Spleen (tissue), 11 donors: ENCODE results near the gene PAX3. TPM values are rescaled to one million over a fixed set of nuclear protein-coding genes. Genes with fewer than 3 reads are reported as not detected.

Experiments used
- DNase-seq: peaks from one replicate; pipeline ENCODE4 v3.0.0-alpha.2; 2020
- H3K27ac ChIP-seq, 8 donors: fragments of 200-600 bp; sonication (generic) in 7 of 8; 1 replicate in 4 of 8; 2 replicates in 4 of 8; pipeline versions ENCODE4 v1.5.0 to v1.8.0; 2016 to 2021; ENCODE audit warnings: inconsistent platforms in 4 of 8, mild to moderate bottlenecking in 4 of 8, moderate library complexity in 1 of 8
- H3K27me3 ChIP-seq, 7 donors: fragments of 200-600 bp; sonication (generic) in 6 of 7; replicated peaks in 1 of 7; 1 replicate in 4 of 7; 2 replicates in 3 of 7; pipeline versions ENCODE4 v1.5.0 to v1.8.0; 2016 to 2021; ENCODE audit warnings: inconsistent platforms in 3 of 7, mild to moderate bottlenecking in 1 of 7
- H3K36me3 ChIP-seq, 6 donors: fragments of 200-600 bp; sonication (generic) in 5 of 6; 1 replicate in 4 of 6; 2 replicates in 2 of 6; pipeline versions ENCODE4 v1.5.0 to v1.8.0; 2016 to 2021; ENCODE audit warnings: inconsistent platforms in 2 of 6
- H3K4me1 ChIP-seq, 6 donors: fragments of 200-600 bp; sonication (generic) in 5 of 6; 1 replicate in 3 of 6; 2 replicates in 3 of 6; pipeline versions ENCODE4 v1.5.0 to v1.8.0; 2016 to 2021; ENCODE audit warnings: inconsistent platforms in 3 of 6
- H3K4me3 ChIP-seq, 8 donors: fragments of 200-600 bp; sonication (generic) in 7 of 8; 1 replicate in 4 of 8; 2 replicates in 4 of 8; pipeline versions ENCODE4 v1.5.0 to v1.8.0; 2016 to 2021; ENCODE audit warnings: inconsistent platforms in 4 of 8, mild to moderate bottlenecking in 4 of 8, moderate library complexity in 2 of 8
- H3K9me3 ChIP-seq, 8 donors: fragments of 200-600 bp; sonication (generic) in 7 of 8; 1 replicate in 4 of 8; 2 replicates in 4 of 8; pipeline versions ENCODE4 v1.5.0 to v1.8.0; 2016 to 2021; ENCODE audit warnings: inconsistent platforms in 4 of 8
- CTCF ChIP-seq, 11 experiments: fragments of 200-600 bp in 7 of 11; fragments of 450-650 bp in 4 of 11; sonication (generic) in 4 of 11; IDR thresholded peaks in 8 of 11; conservative IDR thresholded peaks in 3 of 11; 1 replicate in 7 of 11; 2 replicates in 4 of 11; pipeline versions ENCODE4 v1.4.0 to v1.8.0; 2016 to 2021; ENCODE audit warnings: antibody characterized with exemption in 11 of 11, inconsistent platforms in 4 of 11, mild to moderate bottlenecking in 1 of 11
- POLR2A ChIP-seq, 3 donors: fragments of 450-650 bp; IDR thresholded peaks; one replicate each; pipeline ENCODE4 v1.5.1; 2017; ENCODE audit warnings: antibody characterized with exemption in 3 of 3, mild to moderate bottlenecking in 1 of 3
- POLR2AphosphoS5 ChIP-seq, 3 donors: sonication (generic); formaldehyde crosslinking; IDR thresholded peaks; one replicate each; pipeline ENCODE4 v1.5.1; 2017; ENCODE audit warnings: antibody characterized with exemption in 3 of 3
- WGBS, 5 donors: extraction: QIAGEN DNeasy Blood & Tissue Kit in 3 of 5; methylation state at CpG; one replicate each; pipeline versions ENCODE4 v1.1.5 to v1.1.7; 2013 to 2018; 5-methylcytosine and 5-hydroxymethylcytosine counted together
- intact Hi-C: fragments of 100-400 bp; cut with DNase I; formaldehyde crosslinking; loops from one replicate; pipeline ENCODE4 v1.15.0; 2023; ENCODE audit warnings: low total_unique reads
- polyA plus RNA-seq, 3 donors: library from polyadenylated mRNA; stranded (reverse); fragments of 200-250 nt; gene quantifications; one replicate each; pipeline ENCODE4 v1.2.1, GENCODE V29; 2013
- total RNA-seq, 7 donors: library from RNA; depleted of rRNA in 3 of 7; stranded (reverse); fragments of >200 nt in 3 of 7; fragmentation: NEBNext Ultra II Directional in 4 of 7; extraction: Animal tissue kit (Norgen Biotek cat#: 25700) in 4 of 7; gene quantifications; one replicate each; pipeline versions ENCODE4 v1.1.0 to v1.2.1, GENCODE V29; 2016 to 2021
- donor health status: healthy with polysubstance abuse.
- donor health status: DM: no; HTN: no; CAD: no; lungs with moderate emphysema.
- donor health status: DM: no; HTN: no; CAD: no.
- donor health status: Bipolar disorder and iron deficiency.
- donor health status: healthy.
- donor health status: DM: no; HTN: no; CAD: no.
- donor health status: DM: yes; HTN: yes; CAD: no.

The PAX3 gene
- total and polyA plus RNA-seq, 10 donors, result 0.26 TPM; not detected in 9

- 21 to 30% (median 27%) methylated on average over 4 of the region's 4 CpGs for WGBS, 5 donors
- no peak for DNase-seq
- H3K27ac ChIP-seq, result no peak overlapping the region
- intact Hi-C loops, result no loop called here
- H3K9me3 ChIP-seq, result no peaks in the 10 kb centered on the region
- peaks cover 0 to 15% (median 9%) of the 10 kb centered on the region in 6 donors for H3K4me1 ChIP-seq
- no peak overlapping the region for H3K4me3 ChIP-seq
- TF ChIP-seq POLR2A (IDR thresholded peaks at IDR 0.05), result no peak
- no peak for TF ChIP-seq POLR2AphosphoS5 (IDR thresholded peaks at IDR 0.05)
- no peak for TF ChIP-seq CTCF (IDR thresholded peaks at IDR 0.05 in 8 of 11, conservative IDR thresholded peaks at IDR 0.05 in 3 of 11)
- H3K36me3 ChIP-seq, result no peaks in the 10 kb centered on the region
- peaks cover 0 to 100% (median 76%) of the 10 kb centered on the region in 7 donors for H3K27me3 ChIP-seq
Observed at GRCh38 chr2:222287862-222288479, 10.8 kb downstream of the PAX3 start.

GRCh38 chr2:222284466-222284865 is 14.3 kb downstream of the PAX3 start:
- H3K9me3 ChIP-seq, result no peaks in the 10 kb centered on the region
- no peaks in the 10 kb centered on the region for H3K4me1 ChIP-seq
- no peak overlapping the region for H3K27ac ChIP-seq
- intact Hi-C loops, result no loop called here
- H3K4me3 ChIP-seq, result no peak overlapping the region
- no peak for DNase-seq
- WGBS, 5 donors, result 38 to 56% (median 52%) methylated on average over 3 of the region's 3 CpGs
- H3K36me3 ChIP-seq, result no peaks in the 10 kb centered on the region
- no peak for TF ChIP-seq POLR2AphosphoS5 (IDR thresholded peaks at IDR 0.05)
- TF ChIP-seq POLR2A (IDR thresholded peaks at IDR 0.05), result no peak
- no peak for TF ChIP-seq CTCF (IDR thresholded peaks at IDR 0.05 in 8 of 11, conservative IDR thresholded peaks at IDR 0.05 in 3 of 11)
- H3K27me3 ChIP-seq, result peaks cover 0 to 76% (median 43%) of the 10 kb centered on the region in 7 donors

GRCh38 chr2:222283634-222284033 is 15.2 kb downstream of the PAX3 start:
- TF ChIP-seq POLR2A (IDR thresholded peaks at IDR 0.05) (no peak), CTCF (IDR thresholded peaks at IDR 0.05 in 8 of 11, conservative IDR thresholded peaks at IDR 0.05 in 3 of 11) (no peak)
- H3K4me1 ChIP-seq, result no peaks in the 10 kb centered on the region
- DNase-seq, result no peak
- H3K4me3 ChIP-seq, result no peak overlapping the region
- H3K27ac ChIP-seq, result no peak overlapping the region
- H3K36me3 ChIP-seq, result no peaks in the 10 kb centered on the region
- 35 to 53% (median 42%) methylated on average over 8 of the region's 8 CpGs for WGBS, 5 donors
- H3K27me3 ChIP-seq, result peaks cover 0 to 71% (median 35%) of the 10 kb centered on the region in 7 donors
- H3K9me3 ChIP-seq, result no peaks in the 10 kb centered on the region
- intact Hi-C loops, result no loop called here

GRCh38 chr2:222281506-222281905 is 17.3 kb downstream of the PAX3 start:
- Histone ChIP-seq H3K9me3 (no peaks in the 10 kb centered on the region), H3K4me1 (no peaks in the 10 kb centered on the region), H3K27ac (no peak overlapping the region), H3K4me3 (no peak overlapping the region), H3K36me3 (no peaks in the 10 kb centered on the region), H3K27me3 (peaks cover 0 to 69% (median 14%) of the 10 kb centered on the region in 7 donors)
- no peak for DNase-seq
- TF ChIP-seq POLR2A (IDR thresholded peaks at IDR 0.05), result no peak
- TF ChIP-seq CTCF (IDR thresholded peaks at IDR 0.05 in 8 of 11, conservative IDR thresholded peaks at IDR 0.05 in 3 of 11), result no peak
- intact Hi-C loops, result no loop called here
